ENCODE measurements around the gene AHDC1. TPM values are rescaled to one million over a fixed set of nuclear protein-coding genes. Genes with fewer than 3 reads are reported as not detected.

Gene AHDC1
- total RNA-seq, 1 experiment from 2014 or later, result 20.8 TPM

DNA sequence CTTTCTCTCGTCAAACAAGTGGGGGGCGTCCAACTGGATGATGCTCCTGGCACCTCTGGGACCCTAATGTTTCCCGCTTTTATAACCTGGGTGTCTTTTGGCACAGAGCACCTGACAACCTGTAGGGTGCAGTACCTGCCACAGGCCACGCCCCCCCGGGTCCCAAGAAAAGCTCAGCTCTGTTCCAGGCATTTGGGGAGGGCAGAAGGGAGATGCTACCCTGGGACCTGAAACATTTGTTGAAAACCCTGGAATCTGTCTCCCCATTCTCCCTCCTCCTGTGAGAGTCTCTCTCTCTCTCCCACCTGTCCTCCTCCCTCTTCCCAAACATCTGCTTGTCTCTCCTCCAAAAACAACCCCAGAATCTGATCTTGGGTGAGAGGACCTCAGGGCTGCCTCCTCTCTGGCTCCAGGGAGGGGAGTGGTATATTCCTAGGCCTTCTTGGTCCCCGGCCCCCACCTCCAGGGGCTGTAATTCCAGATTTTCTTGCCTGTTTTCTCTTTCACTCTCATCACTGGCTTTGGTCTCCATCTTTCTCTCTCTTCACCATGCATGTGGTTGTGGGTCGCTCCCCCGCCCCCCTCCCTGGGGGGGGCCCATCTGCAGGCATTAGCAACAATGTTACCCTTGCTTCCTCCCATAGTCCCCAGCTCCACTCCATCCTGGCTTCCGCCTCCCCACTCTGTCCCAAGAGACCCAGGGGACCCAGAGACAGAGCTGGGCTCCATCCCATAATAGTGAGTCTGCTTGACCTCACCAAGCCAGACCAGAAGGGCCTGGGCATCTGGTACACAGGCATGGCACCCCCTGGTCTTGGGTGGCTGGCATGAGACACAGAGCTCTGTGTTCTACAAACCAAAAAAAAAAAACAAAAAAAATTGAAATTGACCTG is 4.1 kb downstream of the AHDC1 start:
- CTCF ChIA-PET, result interaction anchor here (0.7 to 3.5 kb wide), 6 partner anchors 11 to 42 kb away, joined by 3 to 29 read pairs (median 4); no protein-coding TSS in a partner anchor
- no peaks in the 10 kb centered on the region for H3K9me3 Mint-ChIP-seq (ENCODE audit: low read depth, unreplicated experiment)
- peak; percentile 28 for DNase-seq
- H3K4me3 Mint-ChIP-seq (ENCODE audit: low read depth, unreplicated experiment), result no peak overlapping the region
- TF ChIP-seq, protein P1, sequence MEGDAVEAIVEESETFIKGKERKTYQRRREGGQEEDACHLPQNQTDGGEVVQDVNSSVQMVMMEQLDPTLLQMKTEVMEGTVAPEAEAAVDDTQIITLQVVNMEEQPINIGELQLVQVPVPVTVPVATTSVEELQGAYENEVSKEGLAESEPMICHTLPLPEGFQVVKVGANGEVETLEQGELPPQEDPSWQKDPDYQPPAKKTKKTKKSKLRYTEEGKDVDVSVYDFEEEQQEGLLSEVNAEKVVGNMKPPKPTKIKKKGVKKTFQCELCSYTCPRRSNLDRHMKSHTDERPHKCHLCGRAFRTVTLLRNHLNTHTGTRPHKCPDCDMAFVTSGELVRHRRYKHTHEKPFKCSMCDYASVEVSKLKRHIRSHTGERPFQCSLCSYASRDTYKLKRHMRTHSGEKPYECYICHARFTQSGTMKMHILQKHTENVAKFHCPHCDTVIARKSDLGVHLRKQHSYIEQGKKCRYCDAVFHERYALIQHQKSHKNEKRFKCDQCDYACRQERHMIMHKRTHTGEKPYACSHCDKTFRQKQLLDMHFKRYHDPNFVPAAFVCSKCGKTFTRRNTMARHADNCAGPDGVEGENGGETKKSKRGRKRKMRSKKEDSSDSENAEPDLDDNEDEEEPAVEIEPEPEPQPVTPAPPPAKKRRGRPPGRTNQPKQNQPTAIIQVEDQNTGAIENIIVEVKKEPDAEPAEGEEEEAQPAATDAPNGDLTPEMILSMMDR (IDR thresholded peaks at IDR 0.05; ENCODE audit: unreplicated experiment), result no peak
- BruUV-seq (replicated peaks), result no TSS peak
- H3K27ac Mint-ChIP-seq (ENCODE audit: unreplicated experiment), result no peak overlapping the region
- H3K4me1 Mint-ChIP-seq (ENCODE audit: low read depth, unreplicated experiment), result peaks cover 24% of the 10 kb centered on the region
- no peaks in the 10 kb centered on the region for H3K27me3 Mint-ChIP-seq (ENCODE audit: unreplicated experiment)
- peaks cover 27% of the 10 kb centered on the region for H3K36me3 Mint-ChIP-seq (ENCODE audit: insufficient read depth, unreplicated experiment)
- intact Hi-C loops (cut with micrococcal nuclease; ENCODE audit: unreplicated experiment), result no loop called here

- H3K9me3 Mint-ChIP-seq (ENCODE audit: low read depth, unreplicated experiment), result no peaks in the 10 kb centered on the region
- H3K27me3 Mint-ChIP-seq (ENCODE audit: unreplicated experiment), result no peaks in the 10 kb centered on the region
- no peak overlapping the region for H3K27ac Mint-ChIP-seq (ENCODE audit: unreplicated experiment)
- H3K4me3 Mint-ChIP-seq (ENCODE audit: low read depth, unreplicated experiment), result no peak overlapping the region
- peaks cover 24% of the 10 kb centered on the region for H3K4me1 Mint-ChIP-seq (ENCODE audit: low read depth, unreplicated experiment)
- intact Hi-C loops (cut with micrococcal nuclease; ENCODE audit: unreplicated experiment), result no loop called here
- H3K36me3 Mint-ChIP-seq (ENCODE audit: insufficient read depth, unreplicated experiment), result peaks cover 23% of the 10 kb centered on the region
- TF ChIP-seq, protein P1 (IDR thresholded peaks at IDR 0.05; ENCODE audit: unreplicated experiment), result no peak
- CTCF ChIA-PET, result interaction anchor here (1.0 kb wide), 1 partner anchor 24 kb away, joined by 3 read pairs; no protein-coding TSS in a partner anchor
- no TSS peak for BruUV-seq (replicated peaks)
- no peak for DNase-seq
Observed at GRCh38 chr1:27598902-27599528, 4.9 kb downstream of the AHDC1 start.

- no TSS peak for BruUV-seq (replicated peaks)
- H3K9me3 Mint-ChIP-seq (ENCODE audit: low read depth, unreplicated experiment), result no peaks in the 10 kb centered on the region
- peaks cover 24% of the 10 kb centered on the region for H3K4me1 Mint-ChIP-seq (ENCODE audit: low read depth, unreplicated experiment)
- intact Hi-C loops (cut with micrococcal nuclease; ENCODE audit: unreplicated experiment), result no loop called here
- TF ChIP-seq, protein P1 (IDR thresholded peaks at IDR 0.05; ENCODE audit: unreplicated experiment), result no peak
- no peaks in the 10 kb centered on the region for H3K27me3 Mint-ChIP-seq (ENCODE audit: unreplicated experiment)
- peaks cover 16% of the 10 kb centered on the region for H3K36me3 Mint-ChIP-seq (ENCODE audit: insufficient read depth, unreplicated experiment)
- CTCF ChIA-PET, result no interaction called here
- H3K27ac Mint-ChIP-seq (ENCODE audit: unreplicated experiment), result no peak overlapping the region
- H3K4me3 Mint-ChIP-seq (ENCODE audit: low read depth, unreplicated experiment), result no peak overlapping the region
- no peak for DNase-seq
Observed at GRCh38 chr1:27598295-27598687, 5.7 kb downstream of the AHDC1 start.

DNA sequence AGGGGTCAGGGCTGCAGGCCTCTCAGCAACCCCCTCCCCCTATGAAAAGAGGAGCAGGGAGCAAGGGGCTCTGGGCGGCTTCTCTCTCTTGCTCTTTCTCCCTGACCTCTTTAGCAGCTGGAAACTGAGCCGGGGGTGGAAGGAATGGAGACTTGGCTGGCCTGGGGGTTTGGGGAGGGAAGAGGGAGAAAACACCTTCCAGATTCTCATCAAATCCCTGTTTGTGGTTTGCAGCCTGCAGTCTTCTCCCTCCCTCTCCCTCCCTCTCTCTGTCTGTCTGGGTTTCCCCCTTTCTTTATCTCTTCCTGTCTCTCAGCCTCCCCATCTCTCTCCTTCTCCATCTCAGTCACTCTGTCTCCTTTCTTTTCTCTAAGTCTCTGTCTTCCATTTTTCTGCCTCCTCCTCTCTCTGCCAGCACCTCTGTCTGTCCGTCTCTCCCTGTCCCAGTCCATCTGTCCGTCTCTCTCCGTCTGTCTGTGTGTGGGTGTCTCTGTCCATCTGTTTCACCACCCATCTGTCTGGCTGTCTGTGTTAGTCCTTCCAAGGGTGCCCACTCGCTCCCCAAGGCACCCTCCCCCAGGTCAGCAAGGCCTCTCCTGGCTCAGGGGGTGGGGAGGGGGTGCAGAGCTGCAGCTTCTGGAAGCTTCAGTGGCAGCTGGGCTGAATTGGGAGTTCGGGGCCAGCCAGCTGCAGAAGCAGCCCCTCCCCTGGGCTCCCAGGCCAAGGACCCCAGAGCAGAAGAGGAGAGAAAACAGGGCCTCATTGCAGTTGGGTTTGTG is 6.2 kb downstream of the AHDC1 start:
- Mint-ChIP-seq H3K27me3 (ENCODE audit: unreplicated experiment) (no peaks in the 10 kb centered on the region), H3K36me3 (ENCODE audit: insufficient read depth, unreplicated experiment) (peaks cover 13% of the 10 kb centered on the region), H3K9me3 (ENCODE audit: low read depth, unreplicated experiment) (no peaks in the 10 kb centered on the region), H3K27ac (ENCODE audit: unreplicated experiment) (no peak overlapping the region), H3K4me1 (ENCODE audit: low read depth, unreplicated experiment) (peaks cover 24% of the 10 kb centered on the region), H3K4me3 (ENCODE audit: low read depth, unreplicated experiment) (no peak overlapping the region)
- TF ChIP-seq, protein P1 (IDR thresholded peaks at IDR 0.05; ENCODE audit: unreplicated experiment), result no peak
- DNase-seq, result no peak
- BruUV-seq (replicated peaks), result no TSS peak
- CTCF ChIA-PET, result no interaction called here
- intact Hi-C loops (cut with micrococcal nuclease; ENCODE audit: unreplicated experiment), result no loop called here
